HG02973 (cell line): ENCODE data around the gene THBS3.
"Not testable (repeated sequence)": the region's sequence is repeated elsewhere in the genome, so short reads cannot be mapped to it uniquely, and the experiment has no call there.

Source experiments
- ATAC-seq: cut with Tn5 transposase; IDR thresholded peaks from one replicate; pipeline ENCODE4 v1.9.1; 2021; ENCODE audit warnings: moderate library complexity; ENCODE audit not compliant: unreplicated experiment

THBS3 gene

DNA sequence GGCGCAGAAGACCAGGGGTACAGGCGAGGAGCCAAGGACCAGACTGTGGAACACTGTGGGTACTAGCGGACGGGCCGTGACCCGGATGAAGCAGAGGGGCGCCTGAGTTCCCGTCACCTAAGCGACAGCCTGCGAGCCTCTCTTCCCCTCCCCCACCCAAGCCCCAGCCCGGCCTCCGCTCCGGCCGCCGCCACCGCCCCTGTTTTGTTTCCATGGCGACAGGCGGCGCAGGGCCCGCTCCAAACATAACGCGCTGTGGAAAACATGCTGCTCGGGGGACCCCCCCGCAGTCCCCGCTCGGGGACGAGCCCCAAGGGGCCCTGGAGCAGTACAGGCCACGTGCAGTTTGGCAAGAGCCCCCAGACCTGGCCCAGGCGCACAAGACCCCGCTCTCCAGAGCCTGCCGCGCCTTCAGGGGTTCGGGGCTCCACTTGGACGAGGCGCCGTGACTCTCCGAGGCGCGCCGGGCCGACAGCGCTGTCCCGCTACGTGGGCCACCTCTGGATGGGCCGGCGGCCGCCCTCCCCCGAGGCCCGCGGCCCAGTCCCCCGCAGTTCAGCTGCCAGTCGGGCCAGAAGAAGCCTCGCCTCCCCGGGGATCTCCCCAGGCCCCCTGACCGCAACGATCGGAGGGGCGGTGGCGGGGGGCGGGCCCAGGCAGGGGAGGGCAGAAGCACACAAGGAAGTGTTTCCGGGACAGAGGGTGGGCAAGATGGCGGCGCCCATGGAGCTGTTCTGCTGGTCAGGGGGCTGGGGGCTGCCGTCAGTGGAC is 1.0 kb upstream of the THBS3 start, which contains the start of gene MTX1:
Gene MTX1 (plus strand): TSS at position 155 of the 771 bp plus-strand sequence. CDS start 110 bp downstream, at position 265.
- ATAC-seq = peak; percentile 57

DNA sequence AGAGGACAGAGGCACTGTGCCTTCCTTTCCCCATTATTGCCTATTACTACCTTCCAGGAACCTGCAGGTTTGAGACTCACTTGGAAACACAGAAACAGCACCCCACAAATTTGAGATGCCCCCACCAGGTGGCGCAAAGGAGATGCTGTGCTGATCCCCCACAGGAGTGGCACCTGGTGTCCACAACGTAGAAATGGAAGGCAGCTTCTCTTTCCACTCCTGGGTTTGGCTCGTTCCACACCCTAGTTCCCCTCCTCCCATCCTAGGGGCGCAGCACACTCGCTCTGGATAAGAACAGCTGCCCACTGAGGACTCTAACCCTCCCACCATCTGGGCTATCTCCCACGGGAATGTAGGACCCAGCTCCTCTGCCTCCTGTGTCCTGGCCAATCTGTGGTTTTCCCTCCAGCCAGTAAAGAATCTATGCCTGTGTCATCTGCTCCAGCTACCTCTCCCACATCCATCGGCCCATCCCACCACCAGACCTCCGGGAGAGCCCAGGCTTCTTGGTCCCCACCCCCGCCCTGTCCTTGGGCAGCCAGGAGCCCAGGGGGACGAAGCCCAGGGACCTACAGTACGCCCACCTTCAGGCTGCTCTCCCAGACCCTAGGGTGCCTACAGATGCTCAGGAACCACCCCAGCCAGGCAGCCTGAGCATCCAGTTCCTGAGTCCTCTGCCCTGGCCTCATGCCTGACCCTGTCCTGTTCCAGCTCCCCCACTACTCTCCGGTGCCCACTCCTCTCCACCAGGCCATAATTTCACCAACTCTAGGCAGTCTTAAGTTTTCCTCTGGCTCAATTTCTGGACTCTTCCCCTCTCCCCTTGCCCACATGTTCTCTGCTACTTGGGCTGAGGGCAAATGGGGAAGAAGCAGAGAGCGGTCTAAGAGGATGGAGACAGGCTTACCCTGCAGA is 549 bp downstream of the THBS3 start:
- no peak for ATAC-seq

DNA sequence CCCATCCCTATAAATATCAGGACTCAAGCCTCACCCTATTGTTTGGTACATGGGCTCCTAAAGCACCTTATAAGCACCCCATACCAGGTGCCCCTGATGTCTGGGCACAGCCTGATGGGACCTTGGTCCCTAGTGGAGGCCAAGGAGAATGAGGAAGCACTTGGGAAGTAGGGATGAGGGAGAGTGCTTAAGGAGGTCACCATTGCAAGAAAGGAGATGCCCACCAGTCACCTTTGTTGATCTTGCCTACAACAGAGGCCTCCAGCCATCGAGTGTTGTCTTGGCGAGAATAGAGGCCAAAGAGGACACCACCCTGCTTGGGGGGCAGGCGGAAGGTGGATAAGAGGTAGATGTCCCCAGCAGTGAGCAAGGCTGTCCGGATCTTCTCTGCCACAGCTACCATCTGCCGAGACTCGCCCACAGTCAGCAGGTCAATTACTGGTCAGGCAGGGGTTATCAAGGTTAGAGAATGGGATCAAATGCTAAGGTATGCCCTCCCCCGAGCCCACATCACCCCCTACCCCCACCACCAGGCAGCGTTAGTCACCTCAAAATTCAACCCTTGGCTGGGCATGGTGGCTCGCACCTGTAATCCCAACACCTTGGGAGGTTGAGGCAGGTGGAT is 1.6 kb downstream of the THBS3 start:
- no peak for ATAC-seq

DNA sequence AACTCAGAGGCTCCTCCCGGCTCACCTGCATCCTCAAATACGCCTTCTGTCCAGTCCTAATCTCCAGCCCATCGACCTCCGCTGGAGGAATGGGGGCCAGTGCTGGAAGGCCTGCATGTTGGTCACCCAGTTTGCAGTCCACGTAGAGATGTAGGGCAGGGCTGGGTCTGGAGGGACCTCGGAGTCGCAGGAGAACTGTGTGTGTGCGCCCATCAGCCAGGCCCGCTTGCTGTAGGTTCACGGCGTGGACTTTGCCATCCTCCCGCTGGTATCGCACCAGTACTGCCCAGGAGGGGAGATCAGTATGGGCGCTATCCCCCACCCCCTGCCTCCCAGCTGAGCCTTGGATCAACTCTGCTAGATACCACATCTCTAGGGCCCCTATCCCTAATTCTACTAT is 2.7 kb downstream of the THBS3 start:
- no peak for ATAC-seq

DNA sequence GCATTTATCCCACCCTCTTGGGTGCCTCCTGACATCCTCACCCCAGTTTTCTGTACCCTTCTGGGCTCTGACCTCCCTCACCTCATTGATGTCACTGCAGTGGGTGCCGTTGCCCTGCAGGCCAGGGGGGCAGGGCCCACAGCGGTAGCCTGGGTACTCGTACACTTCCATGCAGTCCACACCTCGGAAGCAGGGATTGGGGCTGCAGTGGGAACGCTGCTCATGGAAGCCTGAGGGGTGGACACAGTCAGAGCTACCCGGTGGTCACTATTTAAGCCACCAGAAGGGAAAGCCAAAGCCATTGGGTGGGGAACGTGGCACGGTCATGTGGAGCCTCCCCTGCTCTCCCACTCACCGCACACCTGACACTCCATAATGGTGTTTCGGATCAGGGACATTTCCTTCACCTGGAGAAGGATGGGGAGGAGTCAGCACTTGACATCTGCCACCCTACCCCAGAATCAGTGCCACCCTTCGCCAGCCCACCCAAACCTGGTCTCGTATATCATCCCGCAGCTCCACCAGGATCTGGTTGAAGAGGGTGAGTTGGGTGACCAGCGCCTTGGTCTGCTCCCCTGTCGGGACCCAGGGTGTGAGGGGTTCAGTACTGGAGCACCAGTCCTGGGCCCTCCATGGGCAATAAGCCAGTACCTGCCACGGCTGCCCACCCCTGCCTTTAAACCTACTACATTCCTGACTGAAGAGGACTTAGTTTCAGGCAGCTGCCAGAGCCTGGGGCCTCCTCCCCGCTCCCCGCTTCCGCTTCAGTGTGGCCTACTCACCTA is 4.8 kb downstream of the THBS3 start:
- ATAC-seq = no peak

DNA sequence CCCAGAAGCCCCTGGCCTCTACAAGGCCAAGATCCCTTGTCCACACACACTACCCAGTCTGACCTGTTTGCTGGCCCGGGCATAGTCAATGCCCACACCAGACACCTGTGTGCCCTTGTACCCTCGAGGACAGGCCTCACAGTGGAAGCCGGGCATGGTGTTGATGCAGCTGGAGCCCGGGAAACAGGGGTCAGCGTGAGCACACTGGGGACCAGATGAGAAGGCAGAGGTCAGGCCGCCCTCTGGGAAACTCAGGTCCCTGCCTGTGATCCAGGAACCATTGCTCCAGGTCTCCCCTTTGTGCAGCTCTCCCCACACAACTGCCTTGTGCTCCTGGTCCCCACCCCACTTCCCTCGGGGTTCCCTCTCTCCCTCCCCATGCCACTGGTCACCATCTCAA is 5.5 kb downstream of the THBS3 start:
- ATAC-seq = no peak

DNA sequence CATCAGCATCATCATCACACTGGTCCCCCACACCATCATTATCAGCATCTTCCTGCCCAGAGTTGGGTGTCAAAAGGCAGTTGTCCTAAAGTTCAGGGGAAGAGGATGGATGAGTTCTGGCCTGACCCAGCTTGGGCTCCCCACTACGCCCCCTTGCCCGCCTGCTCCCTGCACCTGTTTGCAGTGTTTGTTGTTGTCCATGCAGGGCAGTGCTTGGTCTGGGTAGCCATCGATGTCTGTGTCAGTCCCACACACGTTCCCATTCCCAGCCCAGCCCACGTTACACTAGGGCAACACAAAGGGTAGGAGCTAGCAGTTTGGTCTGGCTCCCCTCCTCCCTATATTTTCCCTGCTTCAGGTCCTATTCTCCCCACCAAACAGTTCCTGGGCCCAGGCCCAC is 6.8 kb downstream of the THBS3 start:
- no peak for ATAC-seq

DNA sequence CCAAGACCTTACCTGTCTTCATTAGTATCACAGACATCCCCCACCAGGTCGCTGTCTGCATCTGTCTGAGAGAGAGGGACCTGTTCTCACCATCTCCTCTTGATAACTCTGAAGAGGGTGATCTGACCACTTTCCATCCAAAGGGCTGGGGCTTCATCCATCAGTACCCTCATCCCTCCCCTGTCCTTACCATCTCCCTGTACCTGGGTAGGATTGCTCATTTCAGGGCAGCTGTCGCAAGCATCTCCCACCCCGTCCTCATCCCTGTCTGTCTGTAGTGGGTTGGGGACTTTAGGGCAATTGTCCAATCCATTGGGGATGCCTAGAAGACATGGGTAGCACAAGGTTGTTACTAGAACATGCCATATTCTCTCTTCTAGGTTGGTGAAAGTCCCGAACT is 7.9 kb downstream of the THBS3 start:
- no peak for ATAC-seq

DNA sequence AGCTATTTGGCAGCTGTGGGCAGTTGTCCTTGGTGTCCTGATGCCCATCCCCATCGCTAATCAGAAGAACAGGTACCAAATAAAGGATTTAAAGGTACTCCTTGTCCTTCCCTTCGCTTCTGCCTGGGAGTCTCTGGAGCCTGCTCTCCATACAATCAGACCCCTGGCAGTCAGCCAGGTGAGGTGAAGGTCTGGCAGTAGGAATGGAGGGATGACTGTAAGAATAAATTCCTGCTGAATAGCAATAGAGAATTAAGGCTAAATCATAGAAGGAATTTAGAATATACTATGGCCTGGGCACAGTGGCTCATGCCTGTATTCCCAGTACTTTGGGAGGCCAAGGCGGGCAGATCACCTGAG is 9.2 kb downstream of the THBS3 start:
- ATAC-seq = no peak

DNA sequence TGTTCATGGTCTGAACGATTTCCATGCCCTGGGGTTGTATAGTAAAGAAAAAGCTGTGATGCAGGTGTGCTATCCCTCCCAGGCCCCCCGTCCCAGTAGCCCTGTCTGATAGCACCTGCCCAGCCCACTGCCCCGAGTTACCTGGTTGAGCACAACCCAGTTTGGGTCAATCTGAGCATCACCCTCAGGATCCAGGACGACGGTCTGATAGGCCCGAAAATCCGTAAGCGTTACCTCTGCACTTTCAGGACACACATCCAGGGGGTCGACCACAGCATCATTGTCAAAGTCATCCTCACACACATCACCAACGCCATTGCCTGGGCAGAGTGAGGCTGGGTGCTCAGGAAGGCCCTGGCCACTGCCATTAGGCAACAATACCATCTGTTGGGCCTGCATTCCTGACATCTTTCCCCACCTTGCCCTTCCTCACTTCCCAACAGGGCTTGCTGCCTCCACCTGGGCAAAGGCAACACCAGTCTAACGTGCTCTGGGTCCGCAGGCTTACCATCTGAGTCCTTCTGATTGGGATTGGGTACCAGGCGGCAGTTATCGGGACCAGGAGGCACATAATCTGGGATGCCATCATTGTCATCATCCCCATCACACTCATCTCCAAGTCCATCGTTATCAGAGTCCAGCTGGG is 9.7 kb downstream of the THBS3 start:
- ATAC-seq = no peak

DNA sequence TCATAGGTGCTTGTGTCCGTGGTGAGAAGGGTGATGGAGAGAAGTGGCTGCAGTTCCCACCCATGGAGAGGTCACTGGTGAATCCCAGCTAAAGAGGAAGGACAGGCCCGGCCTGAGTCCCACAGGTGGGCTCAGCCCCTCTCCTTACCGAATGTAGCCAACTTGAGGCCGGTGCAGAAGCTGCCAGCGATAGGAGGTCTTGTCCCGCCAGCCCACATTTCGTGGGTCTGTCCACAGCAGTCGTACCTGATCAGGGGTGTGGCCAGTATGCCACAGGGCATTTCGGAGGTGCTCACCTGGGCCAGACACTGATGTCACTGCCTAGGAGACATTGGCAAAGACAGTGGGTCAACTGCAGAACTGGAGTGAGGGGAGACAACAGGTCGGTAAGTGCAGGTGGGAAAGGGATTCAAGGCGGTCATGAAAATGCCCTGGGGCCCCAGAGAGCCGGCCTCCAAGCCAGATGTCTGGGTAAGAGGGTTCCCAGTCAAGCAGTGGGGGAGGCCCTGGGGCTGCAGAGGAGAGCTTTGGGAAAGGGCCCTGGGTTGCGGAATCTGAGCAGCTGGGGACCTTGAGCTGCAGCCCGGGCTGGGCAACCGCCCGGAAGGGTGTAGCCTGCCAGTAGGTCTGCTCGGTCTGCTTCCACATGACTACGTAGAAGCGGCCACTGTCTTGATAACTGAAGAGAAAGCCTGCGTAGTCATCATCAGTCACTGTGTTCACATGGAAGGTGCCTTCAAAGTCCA is 10.6 kb downstream of the THBS3 start:
- ATAC-seq = no peak

DNA sequence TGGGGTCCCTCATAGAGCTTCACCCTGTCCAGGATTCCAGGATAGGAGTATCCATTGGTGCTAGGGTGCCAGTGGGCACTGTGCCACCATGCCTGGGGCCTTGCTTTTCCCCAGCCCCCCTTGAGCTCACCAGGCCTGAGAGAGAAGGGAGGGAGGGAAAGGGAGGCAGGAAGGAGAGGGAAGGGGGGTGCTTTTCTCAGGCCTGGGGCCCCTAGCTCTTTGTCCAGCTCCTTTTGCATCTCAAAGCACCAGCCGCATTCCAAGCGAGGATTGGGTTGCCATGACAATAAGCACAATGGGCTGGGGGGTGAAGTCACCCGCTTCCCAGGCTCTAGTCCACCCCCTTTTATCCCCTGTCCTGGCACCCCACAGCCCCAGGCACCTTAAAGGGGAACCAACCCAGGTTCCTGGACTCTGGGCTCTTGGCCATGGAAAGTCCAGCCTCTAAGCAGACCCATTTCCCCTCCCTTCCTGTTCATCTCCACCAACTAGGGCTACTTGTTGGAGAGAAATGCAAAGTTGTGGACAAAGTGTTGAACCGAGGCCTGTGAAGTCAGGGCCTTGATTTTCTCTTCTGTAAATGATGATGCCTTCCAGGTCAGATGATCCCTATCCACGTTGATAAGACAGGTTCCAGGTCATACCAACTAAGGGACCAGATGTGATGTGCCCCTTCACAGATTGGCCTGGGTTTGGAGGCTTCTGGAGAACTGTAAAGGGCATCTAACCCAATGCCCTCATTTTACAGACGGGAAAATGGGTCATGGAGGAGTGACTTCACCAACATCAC is 11.4 kb downstream of the THBS3 start:
- no peak for ATAC-seq

DNA sequence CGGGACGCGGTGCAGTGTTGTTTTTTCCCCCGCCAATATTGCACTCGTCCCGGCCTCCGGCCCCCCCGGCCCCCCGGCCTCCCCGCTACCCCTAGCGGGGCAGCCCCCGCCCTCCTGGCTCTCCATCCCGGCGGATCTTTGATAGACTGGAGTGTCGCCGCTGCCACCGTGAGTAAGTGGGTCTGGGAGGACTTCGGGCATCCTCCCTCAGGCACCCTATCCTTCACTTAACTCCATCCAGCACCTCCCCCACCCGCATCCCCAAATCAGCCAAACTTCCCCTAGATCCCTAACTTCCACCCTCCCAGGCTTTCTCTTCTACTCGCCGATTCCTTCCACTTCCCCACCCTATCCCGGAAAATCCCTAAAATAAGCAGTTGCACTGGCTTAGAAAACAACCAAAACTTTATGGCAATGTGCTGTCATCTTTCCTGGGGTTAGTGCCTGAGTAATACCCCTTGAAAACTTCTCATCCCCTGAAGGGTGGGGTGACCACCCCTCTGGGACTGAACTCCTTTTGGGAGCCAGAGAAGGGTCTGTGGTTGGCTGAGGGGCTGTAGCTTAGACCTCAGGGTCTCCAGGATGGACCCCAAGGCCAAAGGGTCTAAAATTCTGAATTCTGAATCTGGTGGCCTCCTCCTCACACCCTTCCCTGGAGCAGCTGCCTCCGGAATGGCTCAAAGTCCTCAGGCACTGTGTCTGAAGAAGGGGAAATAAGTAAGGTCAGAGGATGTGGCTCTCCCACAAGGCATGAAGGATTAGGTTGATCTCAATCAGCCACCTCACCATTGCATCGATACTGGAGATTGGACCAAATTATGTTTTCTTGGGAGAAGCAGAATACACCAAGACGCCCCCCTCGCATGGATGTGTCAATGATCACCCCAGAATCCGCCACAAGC is 12.2 kb downstream of the THBS3 start:
- no peak for ATAC-seq

DNA sequence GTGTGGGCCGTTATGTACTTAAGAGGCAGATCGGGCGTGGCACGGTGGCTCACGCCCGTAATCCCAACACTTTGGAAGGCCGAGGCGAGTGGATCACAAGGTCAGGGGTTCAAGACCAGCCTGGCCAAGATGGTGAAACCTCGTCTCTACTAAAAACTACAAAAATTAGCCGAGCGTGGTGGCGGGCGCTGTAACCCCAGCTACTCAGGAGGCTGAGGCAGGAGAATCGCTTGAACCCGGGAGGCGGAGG is 13.8 kb downstream of the THBS3 start:
- ATAC-seq = not testable (repeated sequence)

DNA sequence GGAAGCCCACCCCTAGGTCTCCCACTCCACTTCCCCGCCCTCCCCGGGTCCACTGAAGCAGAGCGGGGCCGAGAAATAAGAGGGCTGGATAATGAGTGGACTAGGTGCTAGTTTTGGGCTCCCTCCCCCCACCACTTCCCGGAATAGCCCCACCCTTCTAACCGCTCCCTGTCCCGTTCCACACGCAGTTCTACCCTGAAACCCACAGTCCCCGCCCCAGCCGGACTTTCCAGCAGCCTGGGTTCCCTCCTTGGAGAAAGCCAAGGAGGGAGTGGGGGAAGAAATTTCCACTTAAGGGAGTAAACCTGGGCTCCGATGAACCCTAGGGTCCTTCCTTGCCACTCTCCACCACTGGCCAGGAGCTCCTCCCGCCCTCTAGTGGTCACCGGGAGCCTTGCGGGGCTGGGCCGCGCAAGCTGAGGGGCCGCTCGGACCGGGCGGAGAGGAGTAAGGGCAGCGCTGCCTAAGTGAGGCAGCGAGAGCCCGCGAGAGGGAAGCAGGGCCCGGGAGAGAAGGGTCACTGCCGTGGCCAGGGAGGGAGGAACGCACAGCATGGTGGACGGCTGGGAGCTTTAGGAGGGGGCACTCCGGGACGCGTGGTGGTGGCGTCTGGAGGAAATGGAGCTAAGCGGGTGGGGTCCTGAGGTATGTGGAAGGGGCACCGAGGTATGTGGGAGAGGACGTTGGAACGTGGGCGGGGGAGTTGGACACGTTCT is 14.3 kb downstream of the THBS3 start:
- ATAC-seq = peak; percentile 47

DNA sequence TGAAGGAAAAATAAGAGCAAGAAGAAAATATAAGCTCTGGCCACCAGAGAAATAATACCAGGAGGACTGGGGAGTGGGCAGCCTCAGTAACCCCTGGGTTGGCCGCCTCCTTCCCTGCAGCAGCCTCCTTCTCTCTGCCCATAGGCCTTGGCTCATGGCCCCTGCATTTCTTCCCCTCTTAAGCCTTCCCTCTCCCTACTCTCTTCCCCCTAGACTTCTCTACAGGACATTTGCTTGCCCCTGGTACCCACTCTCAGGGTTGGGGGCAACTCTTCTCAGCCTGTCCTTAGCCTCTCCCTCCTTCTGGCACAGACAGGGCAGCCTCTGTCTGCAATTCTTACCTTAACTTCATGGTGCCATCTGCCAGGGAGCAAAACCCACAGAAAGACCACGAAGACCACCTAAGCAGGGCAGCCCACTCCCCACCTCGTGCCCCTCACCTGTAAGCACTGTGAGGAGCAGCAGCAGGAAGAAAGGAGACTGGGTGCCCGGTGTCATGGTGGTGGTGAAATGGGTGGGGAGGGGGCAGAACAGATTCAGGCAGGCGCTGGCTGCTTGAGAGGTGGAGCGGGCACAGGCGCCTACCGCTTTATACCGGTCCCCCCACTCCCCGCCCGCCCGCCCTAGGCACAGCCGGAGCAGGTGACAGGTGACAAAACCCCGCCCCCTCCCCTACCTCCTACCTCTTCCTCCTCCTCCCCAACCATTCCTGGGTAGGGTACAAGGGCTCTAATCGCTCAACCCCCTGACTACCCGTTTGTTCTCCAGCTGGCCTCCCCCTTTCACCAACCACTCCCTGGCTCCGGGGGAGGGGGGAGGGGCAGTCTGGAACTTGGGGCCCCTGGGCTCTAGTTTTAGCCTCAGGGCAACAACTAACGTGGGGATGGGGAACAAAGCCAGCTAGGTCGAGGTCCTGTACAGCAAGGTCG is 15.1 kb downstream of the THBS3 start:
- no peak for ATAC-seq
